Pancreas (tissue), 10 donors: ENCODE data around the gene CDK6. TPM values are rescaled to one million over a fixed set of nuclear protein-coding genes. Genes with fewer than 3 reads are reported as not detected.
A peak's percentile ranks its signal among the peaks of the same experiment; 100 is the strongest.

Source experiments
- ATAC-seq, 4 donors: fragments of 200-7000 bp; cut with Tn5 transposase; one replicate each; pipeline versions ENCODE4 v1.8.0 to v1.9.1; 2020; ENCODE audit warnings: mild to moderate bottlenecking in 4 of 4, moderate library complexity in 4 of 4
- DNase-seq, 6 donors: peaks; one replicate each; pipeline ENCODE4 v3.0.0-alpha.2; 2020
- FAIRE-seq: peaks from 2 replicates; lab custom pipeline; 2012; peaks lifted over from hg19 to GRCh38; lab: Jason Lieb, UNC
- H3K27ac ChIP-seq, 4 donors: fragments of 200-600 bp; sonication (generic); 1 replicate in 3 of 4; 2 replicates in 1 of 4; pipeline versions ENCODE4 v1.5.0 to v1.8.0; 2020
- H3K27me3 ChIP-seq, 4 donors: fragments of 200-600 bp; one replicate each; pipeline ENCODE4 v1.8.0; 2021
- H3K36me3 ChIP-seq, 3 donors: fragments of 200-600 bp; sonication (generic) in 1 of 3; one replicate each; pipeline versions ENCODE4 v1.5.0 to v1.8.0; 2020 to 2021
- H3K4me1 ChIP-seq, 3 donors: fragments of 200-600 bp; one replicate each; pipeline ENCODE4 v1.8.0; 2021
- H3K4me3 ChIP-seq, 4 donors: fragments of 200-600 bp; sonication (generic) in 2 of 4; one replicate each; pipeline versions ENCODE4 v1.5.0 to v1.8.0; 2020 to 2021
- H3K9me3 ChIP-seq, 4 donors: fragments of 200-600 bp; one replicate each; pipeline ENCODE4 v1.8.0; 2021
- WGBS, 2 donors: extraction: QIAGEN DNeasy Blood & Tissue Kit; methylation state at CpG; one replicate each; pipeline ENCODE4 v1.1.7; 2013; 5-methylcytosine and 5-hydroxymethylcytosine counted together
- intact Hi-C, 3 donors: fragments of 100-400 bp; cut with DNase I; formaldehyde crosslinking; loops; one replicate each; pipeline versions ENCODE4 v1.11.1 to v1.14.2; 2022
- polyA plus RNA-seq, 2 donors: library from polyadenylated mRNA; stranded (reverse); fragments of 200-250 nt; gene quantifications; one replicate each; pipeline ENCODE4 v1.2.3, GENCODE V29; 2013
- total RNA-seq, 6 donors: library from RNA; stranded (reverse); fragmentation: NEBNext Ultra II Directional in 4 of 6; extraction: Animal tissue kit (Norgen Biotek cat#: 25700) in 4 of 6; gene quantifications; one replicate each; pipeline versions ENCODE4 v1.2.1 to v1.2.4, GENCODE V29; 2021 to 2023
- TF ChIP-seq, protein P1 (sequence below), 4 donors: fragments of 200-600 bp; sonication (generic) in 3 of 4; IDR thresholded peaks; one replicate each; pipeline versions ENCODE4 v1.5.0 to v1.8.0; 2021; ENCODE audit warnings: antibody characterized with exemption in 4 of 4
- donor health status: healthy with polysubstance abuse.
- donor health status: DM: no; HTN: no; CAD: no; lungs with moderate emphysema.
- donor health status: DM: no; HTN: no; CAD: no.
- donor health status: control.
- donor health status: control.
- donor health status: Bipolar disorder and iron deficiency.
- donor health status: DM: yes; HTN: yes; CAD: no.
- donor health status: DM: no; HTN: no; CAD: no.
- donor health status: DM: no; HTN: no; CAD: no.
- donor health status: DM: yes; HTN: yes; CAD: no.

The CDK6 gene
- total and polyA plus RNA-seq, 8 donors = 2.4 to 33.4 (median 18.7) TPM

DNA sequence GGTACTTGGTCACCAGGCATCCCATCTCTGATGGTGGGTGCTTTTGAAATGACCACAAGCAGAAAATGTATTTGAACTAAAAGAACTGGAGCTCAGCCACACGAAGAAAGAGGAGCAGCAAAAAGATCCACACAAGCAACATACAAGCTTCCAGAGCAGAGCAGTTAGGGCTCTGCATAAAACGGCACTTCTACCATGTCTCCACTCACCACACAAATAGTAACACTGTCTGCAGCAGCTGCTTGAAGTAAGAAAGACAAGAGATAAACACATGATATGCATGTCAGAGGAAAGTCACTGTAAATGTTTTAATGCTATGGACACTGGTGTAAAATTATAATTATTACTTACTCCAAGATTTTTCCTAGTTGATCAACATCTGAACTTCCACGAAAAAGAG, 213.7 kb downstream of the CDK6 start:
- intact Hi-C loops = loop anchor here in 2 of 3 donors (5.0 to 10.0 kb wide), 2 partner anchors 430 to 432 kb away; no protein-coding TSS in a partner anchor
- Histone ChIP-seq H3K27ac (no peak overlapping the region), H3K36me3 (no peaks in the 10 kb centered on the region), H3K27me3 (no peaks in the 10 kb centered on the region), H3K9me3 (no peaks in the 10 kb centered on the region), H3K4me1 (peaks cover 0 to 6% (median 0%) of the 10 kb centered on the region in 3 donors), H3K4me3 (no peak overlapping the region)
- 71 to 74% methylated on average over 3 of the region's 3 CpGs for WGBS, 2 donors
- FAIRE-seq = no peak
- ATAC-seq = no peak
- TF ChIP-seq, protein P1, sequence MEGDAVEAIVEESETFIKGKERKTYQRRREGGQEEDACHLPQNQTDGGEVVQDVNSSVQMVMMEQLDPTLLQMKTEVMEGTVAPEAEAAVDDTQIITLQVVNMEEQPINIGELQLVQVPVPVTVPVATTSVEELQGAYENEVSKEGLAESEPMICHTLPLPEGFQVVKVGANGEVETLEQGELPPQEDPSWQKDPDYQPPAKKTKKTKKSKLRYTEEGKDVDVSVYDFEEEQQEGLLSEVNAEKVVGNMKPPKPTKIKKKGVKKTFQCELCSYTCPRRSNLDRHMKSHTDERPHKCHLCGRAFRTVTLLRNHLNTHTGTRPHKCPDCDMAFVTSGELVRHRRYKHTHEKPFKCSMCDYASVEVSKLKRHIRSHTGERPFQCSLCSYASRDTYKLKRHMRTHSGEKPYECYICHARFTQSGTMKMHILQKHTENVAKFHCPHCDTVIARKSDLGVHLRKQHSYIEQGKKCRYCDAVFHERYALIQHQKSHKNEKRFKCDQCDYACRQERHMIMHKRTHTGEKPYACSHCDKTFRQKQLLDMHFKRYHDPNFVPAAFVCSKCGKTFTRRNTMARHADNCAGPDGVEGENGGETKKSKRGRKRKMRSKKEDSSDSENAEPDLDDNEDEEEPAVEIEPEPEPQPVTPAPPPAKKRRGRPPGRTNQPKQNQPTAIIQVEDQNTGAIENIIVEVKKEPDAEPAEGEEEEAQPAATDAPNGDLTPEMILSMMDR (IDR thresholded peaks at IDR 0.05) = no peak
- no peak for DNase-seq

DNA sequence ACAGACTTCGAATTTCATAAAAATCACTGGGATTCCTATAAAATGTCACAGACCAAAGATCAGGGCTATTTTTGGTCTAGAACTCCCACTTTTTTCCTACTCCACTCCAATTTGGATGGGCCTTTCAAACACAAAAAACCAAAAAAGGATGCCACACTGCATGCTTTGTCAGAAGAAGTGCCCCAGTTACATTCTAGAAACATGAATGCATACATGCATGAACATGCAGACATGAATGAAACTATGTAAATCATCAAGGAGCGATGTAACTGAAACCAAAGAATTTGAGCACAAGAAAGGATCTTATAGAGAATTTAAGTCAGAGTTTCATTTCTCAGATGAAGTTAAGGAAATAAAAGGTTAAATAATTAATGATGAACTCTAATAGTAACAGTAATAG, 214.3 kb downstream of the CDK6 start:
- no peak for DNase-seq
- no peak overlapping the region for H3K27ac ChIP-seq
- TF ChIP-seq, protein P1 (IDR thresholded peaks at IDR 0.05) = no peak
- 62 to 75% methylated on average over 2 of the region's 2 CpGs for WGBS, 2 donors
- H3K36me3 ChIP-seq = no peaks in the 10 kb centered on the region
- intact Hi-C loops = loop anchor here in 2 of 3 donors (5.0 to 10.0 kb wide), 2 partner anchors 430 to 433 kb away; no protein-coding TSS in a partner anchor
- H3K4me3 ChIP-seq = no peak overlapping the region
- no peaks in the 10 kb centered on the region for H3K9me3 ChIP-seq
- H3K27me3 ChIP-seq = no peaks in the 10 kb centered on the region
- FAIRE-seq = no peak
- peaks cover 0 to 6% (median 0%) of the 10 kb centered on the region in 3 donors for H3K4me1 ChIP-seq
- ATAC-seq = no peak

DNA sequence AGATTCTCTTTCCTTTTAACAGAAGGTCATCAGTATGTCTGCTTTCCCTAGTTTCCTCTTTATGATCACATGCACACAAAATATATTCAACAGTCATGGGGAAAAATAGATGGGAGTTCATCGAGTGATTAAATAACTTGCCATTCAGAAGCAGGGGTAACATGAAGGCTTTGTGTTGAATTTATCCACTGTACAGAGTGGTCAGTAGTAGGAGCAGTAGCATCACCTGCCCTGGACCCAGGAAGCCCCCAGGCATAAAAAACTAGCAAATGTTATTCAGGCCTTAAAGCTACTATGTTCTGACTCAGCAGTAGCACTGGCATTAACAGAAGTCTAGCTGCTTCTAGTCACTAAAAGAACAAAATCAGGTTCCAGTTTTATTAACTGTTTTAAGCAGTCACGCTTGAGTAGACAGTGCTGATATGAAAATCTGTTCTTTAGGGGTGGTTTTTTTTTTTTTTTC, 214.8 kb downstream of the CDK6 start:
- no peak for FAIRE-seq
- Histone ChIP-seq H3K36me3 (no peaks in the 10 kb centered on the region), H3K4me3 (no peak overlapping the region), H3K27ac (peak overlapping the region in 1 of 4 donors; percentile 14), H3K27me3 (no peaks in the 10 kb centered on the region), H3K9me3 (no peaks in the 10 kb centered on the region), H3K4me1 (peaks cover 0 to 6% (median 0%) of the 10 kb centered on the region in 3 donors)
- peak in 3 of 4 donors; percentile 11 to 35 (median 35) for ATAC-seq
- TF ChIP-seq, protein P1 (IDR thresholded peaks at IDR 0.05) = no peak
- intact Hi-C loops = loop anchor here in 2 of 3 donors (5.0 to 10.0 kb wide), 2 partner anchors 431 to 433 kb away; no protein-coding TSS in a partner anchor
- 66 to 67% methylated on average over 2 of the region's 2 CpGs for WGBS, 2 donors
- DNase-seq = no peak

DNA sequence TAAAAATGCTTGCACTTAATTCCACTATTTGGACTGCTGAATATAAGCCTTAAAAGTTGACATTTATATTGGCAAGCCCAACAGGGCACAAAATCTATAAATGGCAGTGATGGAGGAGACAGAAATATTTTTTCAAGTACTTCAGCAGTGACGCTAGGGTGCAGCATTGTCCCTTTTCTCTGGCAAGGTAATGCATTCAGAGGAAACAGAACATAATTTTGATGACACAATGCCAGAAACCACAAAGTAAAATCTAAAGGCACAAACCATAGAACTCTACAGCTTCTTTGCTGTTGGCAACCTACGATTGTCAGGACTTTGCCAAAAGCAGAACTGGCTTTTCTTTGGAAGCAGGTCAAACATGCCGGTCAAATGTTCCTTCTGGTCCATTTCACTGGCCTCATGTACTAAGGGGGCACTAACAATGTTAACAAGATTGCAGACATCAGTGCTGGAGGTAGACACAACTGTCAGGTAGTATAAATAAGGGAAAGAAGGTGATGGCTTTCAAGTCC, 215.3 kb downstream of the CDK6 start:
- peak overlapping the region in 1 of 4 donors; percentile 14 for H3K27ac ChIP-seq
- H3K9me3 ChIP-seq = no peaks in the 10 kb centered on the region
- peak; percentile 71 for FAIRE-seq
- H3K27me3 ChIP-seq = no peaks in the 10 kb centered on the region
- TF ChIP-seq, protein P1 (IDR thresholded peaks at IDR 0.05) = peak; percentile 32 to 65 (median 50)
- H3K4me1 ChIP-seq = peaks cover 0 to 6% (median 0%) of the 10 kb centered on the region in 3 donors
- ATAC-seq = peak; percentile 86 to 98 (median 96)
- 9 to 12% methylated on average over 3 of the region's 3 CpGs for WGBS, 2 donors
- no peaks in the 10 kb centered on the region for H3K36me3 ChIP-seq
- intact Hi-C loops = loop anchor here in 2 of 3 donors (5.0 to 10.0 kb wide), 2 partner anchors 431 to 434 kb away; no protein-coding TSS in a partner anchor
- peak in 5 of 6 donors; percentile 50 to 72 (median 64) for DNase-seq
- no peak overlapping the region for H3K4me3 ChIP-seq

DNA sequence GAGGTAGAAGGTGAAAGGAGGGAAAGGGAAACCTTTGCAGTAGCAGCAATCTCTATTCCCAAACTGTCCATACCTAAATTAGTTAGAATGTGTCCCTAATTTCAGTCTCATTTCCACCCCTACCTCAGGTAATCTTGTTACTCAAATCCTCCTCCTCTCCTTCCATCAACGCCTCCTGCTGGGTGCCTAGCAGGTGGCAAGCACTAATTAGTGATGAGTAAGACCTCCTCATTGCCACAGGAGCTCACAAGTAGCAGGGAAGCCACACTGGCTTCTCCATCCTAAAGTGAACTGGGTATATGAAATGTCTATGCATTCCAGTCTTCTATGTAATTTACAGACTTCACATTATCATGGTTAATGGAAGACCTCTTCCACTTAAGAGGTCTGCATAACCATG, 220.5 kb downstream of the CDK6 start:
- H3K9me3 ChIP-seq = no peaks in the 10 kb centered on the region
- ATAC-seq (no peak), DNase-seq (no peak), FAIRE-seq (no peak)
- TF ChIP-seq, protein P1 (IDR thresholded peaks at IDR 0.05) = no peak
- no peak overlapping the region for H3K27ac ChIP-seq
- no peaks in the 10 kb centered on the region for H3K27me3 ChIP-seq
- H3K36me3 ChIP-seq = peaks cover 0 to 3% (median 0%) of the 10 kb centered on the region in 3 donors
- intact Hi-C loops = no loop called here
- no peak overlapping the region for H3K4me3 ChIP-seq
- H3K4me1 ChIP-seq = no peaks in the 10 kb centered on the region
- WGBS, 2 donors = 65 to 71% methylated on average over 1 of the region's 1 CpG
